ENCODE measurements around the gene SDR9C7. TPM values are rescaled to one million over a fixed set of nuclear protein-coding genes. Genes with fewer than 3 reads are reported as not detected.

The SDR9C7 gene
- total RNA-seq, 4 donors from 2014 or later, result 6.2 to 75.6 (median 51.1) TPM

DNA sequence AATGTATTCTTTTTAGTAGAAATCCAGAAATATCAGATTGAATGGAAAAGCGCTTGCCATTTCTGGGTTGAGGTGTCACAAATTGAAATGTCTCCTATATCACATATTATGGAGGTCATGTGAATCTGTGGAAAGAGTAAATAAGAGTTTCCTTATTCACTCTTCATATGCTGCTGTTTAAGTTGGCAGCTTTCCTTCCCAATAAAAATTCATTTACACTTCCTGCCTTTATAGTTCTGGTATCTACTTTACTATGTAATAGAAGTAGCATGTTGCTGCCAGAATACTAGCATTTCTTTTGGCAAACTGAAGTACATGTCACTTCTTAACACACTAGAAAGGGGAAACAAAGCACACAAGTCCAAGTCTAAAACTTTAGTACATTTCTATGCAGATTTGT lies 60.8 kb downstream of the SDR9C7 start:
- Histone ChIP-seq H3K27ac (no peak overlapping the region), H3K36me3 (no peaks in the 10 kb centered on the region), H3K27me3 (no peaks in the 10 kb centered on the region), H3K9me3 (no peaks in the 10 kb centered on the region), H3K4me3 (no peak overlapping the region), H3K4me1 (no peaks in the 10 kb centered on the region)
- DNase-seq (ENCODE audit: low spot score in 2 of 2), result no peak
- whole genome bisulfite sequencing, result 93% methylated on average over 1 of the region's 1 CpG
- TF ChIP-seq EP300 (IDR thresholded peaks at IDR 0.05) (no peak), POLR2AphosphoS5 (IDR thresholded peaks at IDR 0.05) (no peak), POLR2A (IDR thresholded peaks at IDR 0.05) (no peak)
- TF ChIP-seq, protein P1, sequence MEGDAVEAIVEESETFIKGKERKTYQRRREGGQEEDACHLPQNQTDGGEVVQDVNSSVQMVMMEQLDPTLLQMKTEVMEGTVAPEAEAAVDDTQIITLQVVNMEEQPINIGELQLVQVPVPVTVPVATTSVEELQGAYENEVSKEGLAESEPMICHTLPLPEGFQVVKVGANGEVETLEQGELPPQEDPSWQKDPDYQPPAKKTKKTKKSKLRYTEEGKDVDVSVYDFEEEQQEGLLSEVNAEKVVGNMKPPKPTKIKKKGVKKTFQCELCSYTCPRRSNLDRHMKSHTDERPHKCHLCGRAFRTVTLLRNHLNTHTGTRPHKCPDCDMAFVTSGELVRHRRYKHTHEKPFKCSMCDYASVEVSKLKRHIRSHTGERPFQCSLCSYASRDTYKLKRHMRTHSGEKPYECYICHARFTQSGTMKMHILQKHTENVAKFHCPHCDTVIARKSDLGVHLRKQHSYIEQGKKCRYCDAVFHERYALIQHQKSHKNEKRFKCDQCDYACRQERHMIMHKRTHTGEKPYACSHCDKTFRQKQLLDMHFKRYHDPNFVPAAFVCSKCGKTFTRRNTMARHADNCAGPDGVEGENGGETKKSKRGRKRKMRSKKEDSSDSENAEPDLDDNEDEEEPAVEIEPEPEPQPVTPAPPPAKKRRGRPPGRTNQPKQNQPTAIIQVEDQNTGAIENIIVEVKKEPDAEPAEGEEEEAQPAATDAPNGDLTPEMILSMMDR (IDR thresholded peaks at IDR 0.05), result no peak

Other genes with a start within 250 kb of the SDR9C7 start
- 10 to 100 TPM; 51.7 to 71.2 (median 69.9) TPM for gene PTGES3, start 246.1 kb downstream of the SDR9C7 start, total RNA-seq
- 1,000 to 10,000 TPM; 1,068 to 1,481 (median 1,369) TPM for gene NACA, start 209.1 kb downstream of the SDR9C7 start, total RNA-seq
- 10 to 100 TPM in 2 of 4 donors, 1 to 10 TPM in 2; 9.1 to 12.4 (median 10.3) TPM for gene PRIM1, start 182.1 kb downstream of the SDR9C7 start, total RNA-seq
- gene HSD17B6, start 171.1 kb downstream of the SDR9C7 start, total RNA-seq, result 1 to 10 TPM in 1 of 4 donors, under 1 TPM in 3; 0.38 to 2.4 (median 0.61) TPM
- 1 to 10 TPM in 3 of 4 donors, under 1 TPM in 1; 0.65 to 2.4 (median 1.8) TPM for gene RDH16, start 23.2 kb upstream of the SDR9C7 start, total RNA-seq
- gene ZBTB39, start 72.1 kb upstream of the SDR9C7 start, total RNA-seq, result 10 to 100 TPM in 2 of 4 donors, 1 to 10 TPM in 2; 6.6 to 12.1 (median 10.1) TPM
- not detected for gene TAC3, start 82.1 kb upstream of the SDR9C7 start, total RNA-seq
- gene MYO1A, start 115.7 kb upstream of the SDR9C7 start, total RNA-seq, result 1 to 10 TPM in 1 of 4 donors, under 1 TPM in 3; 0.16 to 2.3 (median 0.58) TPM
- gene NEMP1, start 144.4 kb upstream of the SDR9C7 start, total RNA-seq, result 10 to 100 TPM in 2 of 4 donors, 1 to 10 TPM in 2; 6.5 to 31.2 (median 9.5) TPM
- gene NAB2, start 154.7 kb upstream of the SDR9C7 start, total RNA-seq, result 10 to 100 TPM; 28.2 to 52.5 (median 36.9) TPM
- gene STAT6, start 177.0 kb upstream of the SDR9C7 start, total RNA-seq, result 100 to 1,000 TPM; 140 to 348 (median 183) TPM
- gene LRP1, start 194.1 kb upstream of the SDR9C7 start, total RNA-seq, result 100 to 1,000 TPM in 2 of 4 donors, 10 to 100 TPM in 2; 83.1 to 149 (median 106) TPM
- gene LRP1-AS, start 213.2 kb upstream of the SDR9C7 start, total RNA-seq, result not detected